ENCODE results near the gene NPAS3. TPM values are rescaled to one million over a fixed set of nuclear protein-coding genes. Genes with fewer than 3 reads are reported as not detected.

The NPAS3 gene
- total RNA-seq, 1 donor from 2014 or later: 2.4 TPM

- Mint-ChIP-seq H3K27me3 (ENCODE audit: unreplicated experiment) (peaks cover 2% of the 10 kb centered on the region), H3K27ac (ENCODE audit: unreplicated experiment) (no peak overlapping the region), H3K4me3 (ENCODE audit: unreplicated experiment) (no peak overlapping the region), H3K36me3 (ENCODE audit: unreplicated experiment) (no peaks in the 10 kb centered on the region), H3K4me1 (ENCODE audit: unreplicated experiment) (no peaks in the 10 kb centered on the region), H3K9me3 (ENCODE audit: unreplicated experiment) (peaks cover 5% of the 10 kb centered on the region)
- TF ChIP-seq CTCF (IDR thresholded peaks at IDR 0.05): no peak
- DNase-seq (ENCODE audit: extremely low spot score, unreplicated experiment): no peak
These were observed 28.7 kb downstream of the NPAS3 start for GRCh38 chr14:32967421-32967820.

GRCh38 chr14:32968972-32969544, 30.4 kb downstream of the NPAS3 start:
- H3K4me3 Mint-ChIP-seq (ENCODE audit: unreplicated experiment): no peak overlapping the region
- no peak for TF ChIP-seq CTCF (IDR thresholded peaks at IDR 0.05)
- peaks cover 5% of the 10 kb centered on the region for H3K9me3 Mint-ChIP-seq (ENCODE audit: unreplicated experiment)
- no peaks in the 10 kb centered on the region for H3K36me3 Mint-ChIP-seq (ENCODE audit: unreplicated experiment)
- H3K27ac Mint-ChIP-seq (ENCODE audit: unreplicated experiment): no peak overlapping the region
- DNase-seq (ENCODE audit: extremely low spot score, unreplicated experiment): no peak
- peaks cover 5% of the 10 kb centered on the region for H3K27me3 Mint-ChIP-seq (ENCODE audit: unreplicated experiment)
- H3K4me1 Mint-ChIP-seq (ENCODE audit: unreplicated experiment): no peaks in the 10 kb centered on the region

GRCh38 chr14:32977913-32978312, 39.2 kb downstream of the NPAS3 start:
- H3K27me3 Mint-ChIP-seq (ENCODE audit: unreplicated experiment): no peaks in the 10 kb centered on the region

GRCh38 chr14:32978691-32979255, 40.1 kb downstream of the NPAS3 start:
- H3K4me1 Mint-ChIP-seq (ENCODE audit: unreplicated experiment): no peaks in the 10 kb centered on the region
- H3K27me3 Mint-ChIP-seq (ENCODE audit: unreplicated experiment): no peaks in the 10 kb centered on the region
- H3K4me3 Mint-ChIP-seq (ENCODE audit: unreplicated experiment): no peak overlapping the region
- no peak for DNase-seq (ENCODE audit: extremely low spot score, unreplicated experiment)
- no peak for TF ChIP-seq CTCF (IDR thresholded peaks at IDR 0.05)
- H3K9me3 Mint-ChIP-seq (ENCODE audit: unreplicated experiment): no peaks in the 10 kb centered on the region
- no peak overlapping the region for H3K27ac Mint-ChIP-seq (ENCODE audit: unreplicated experiment)
- H3K36me3 Mint-ChIP-seq (ENCODE audit: unreplicated experiment): no peaks in the 10 kb centered on the region

More at GRCh38 chr14:32977913-32978312, 39.2 kb downstream of the NPAS3 start:
- no peak for TF ChIP-seq CTCF (IDR thresholded peaks at IDR 0.05)
- H3K4me3 Mint-ChIP-seq (ENCODE audit: unreplicated experiment): no peak overlapping the region
- H3K27ac Mint-ChIP-seq (ENCODE audit: unreplicated experiment): no peak overlapping the region
- no peaks in the 10 kb centered on the region for H3K36me3 Mint-ChIP-seq (ENCODE audit: unreplicated experiment)
- DNase-seq (ENCODE audit: extremely low spot score, unreplicated experiment): no peak
- H3K9me3 Mint-ChIP-seq (ENCODE audit: unreplicated experiment): no peaks in the 10 kb centered on the region
- H3K4me1 Mint-ChIP-seq (ENCODE audit: unreplicated experiment): no peaks in the 10 kb centered on the region

GRCh38 chr14:32980178-32980901, 41.7 kb downstream of the NPAS3 start:
- Mint-ChIP-seq H3K27ac (ENCODE audit: unreplicated experiment) (no peak overlapping the region), H3K9me3 (ENCODE audit: unreplicated experiment) (no peaks in the 10 kb centered on the region), H3K4me1 (ENCODE audit: unreplicated experiment) (no peaks in the 10 kb centered on the region), H3K27me3 (ENCODE audit: unreplicated experiment) (no peaks in the 10 kb centered on the region), H3K4me3 (ENCODE audit: unreplicated experiment) (no peak overlapping the region), H3K36me3 (ENCODE audit: unreplicated experiment) (no peaks in the 10 kb centered on the region)
- no peak for TF ChIP-seq CTCF (IDR thresholded peaks at IDR 0.05)
- no peak for DNase-seq (ENCODE audit: extremely low spot score, unreplicated experiment)
